ENCODE measurements around the gene TPI1.
"Not testable (repeated sequence)": the region's sequence is repeated elsewhere in the genome, so short reads cannot be mapped to it uniquely, and the experiment has no call there.

Gene TPI1

GRCh38 chr12:6849427-6849826 is 17.9 kb upstream of the TPI1 start:
- DNase-seq: no peak

GRCh38 chr12:6849976-6850560 is 17.3 kb upstream of the TPI1 start:
- DNase-seq: no peak

DNA sequence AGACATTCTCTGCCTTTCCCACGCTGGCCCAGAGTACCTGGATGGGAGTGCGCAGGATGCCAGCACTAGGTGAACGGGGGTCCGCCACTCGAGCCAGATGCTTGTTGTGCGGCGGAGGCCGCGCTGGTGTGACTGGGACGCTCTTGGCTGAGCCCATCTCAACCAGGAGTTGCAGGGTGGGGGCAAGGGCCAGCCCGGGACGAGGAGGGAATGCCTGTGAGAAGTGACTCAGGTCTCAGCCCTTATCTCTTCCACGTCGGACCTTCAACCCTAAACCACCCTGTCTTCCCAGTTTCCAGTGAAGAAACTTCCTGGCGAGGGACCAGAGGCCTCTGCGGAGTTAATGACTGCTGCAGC is 16.6 kb upstream of the TPI1 start:
- DNase-seq: no peak

DNA sequence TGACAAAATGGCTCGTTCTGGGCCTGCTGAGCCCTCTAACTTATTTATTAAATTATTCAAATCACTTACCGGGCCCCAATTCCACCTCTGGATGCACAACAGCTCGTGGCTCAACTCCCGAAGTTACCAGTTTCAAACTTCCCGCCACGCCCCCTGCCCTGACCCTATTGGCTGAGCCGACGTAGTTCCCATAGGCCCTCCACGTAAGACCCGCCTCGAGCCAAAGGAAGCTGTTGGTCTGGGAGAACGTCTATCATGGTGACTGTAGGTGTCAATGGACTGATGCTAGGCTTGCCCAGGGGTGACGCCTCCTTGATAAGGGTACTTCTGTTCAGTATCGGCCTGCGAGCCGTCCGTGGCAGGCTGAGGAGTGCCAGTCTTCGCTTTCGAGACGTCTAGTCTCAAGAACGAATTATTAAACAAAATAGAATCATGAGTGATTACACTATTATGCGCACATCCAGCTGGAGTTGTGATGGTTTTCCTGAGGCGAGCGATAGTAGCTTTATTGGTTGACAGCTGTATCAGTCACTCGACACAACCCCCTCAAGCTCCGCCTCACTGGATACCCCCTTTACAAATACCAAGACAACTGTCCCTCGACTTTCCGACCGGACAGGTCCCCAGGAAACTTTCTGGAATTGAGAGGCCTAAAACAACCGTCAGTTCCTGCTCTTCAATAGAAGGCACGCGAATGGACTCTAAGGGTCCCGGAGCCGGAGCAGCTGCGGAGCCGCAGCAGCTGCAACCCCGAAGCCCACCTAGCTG is 16.0 kb upstream of the TPI1 start, which contains the start of gene CDCA3:
CDCA3 (minus strand) TSS at position 134 of the 768 bp plus-strand sequence. CDS start 334 bp downstream, outside the sequence.
- peak; percentile 99 for DNase-seq

DNA sequence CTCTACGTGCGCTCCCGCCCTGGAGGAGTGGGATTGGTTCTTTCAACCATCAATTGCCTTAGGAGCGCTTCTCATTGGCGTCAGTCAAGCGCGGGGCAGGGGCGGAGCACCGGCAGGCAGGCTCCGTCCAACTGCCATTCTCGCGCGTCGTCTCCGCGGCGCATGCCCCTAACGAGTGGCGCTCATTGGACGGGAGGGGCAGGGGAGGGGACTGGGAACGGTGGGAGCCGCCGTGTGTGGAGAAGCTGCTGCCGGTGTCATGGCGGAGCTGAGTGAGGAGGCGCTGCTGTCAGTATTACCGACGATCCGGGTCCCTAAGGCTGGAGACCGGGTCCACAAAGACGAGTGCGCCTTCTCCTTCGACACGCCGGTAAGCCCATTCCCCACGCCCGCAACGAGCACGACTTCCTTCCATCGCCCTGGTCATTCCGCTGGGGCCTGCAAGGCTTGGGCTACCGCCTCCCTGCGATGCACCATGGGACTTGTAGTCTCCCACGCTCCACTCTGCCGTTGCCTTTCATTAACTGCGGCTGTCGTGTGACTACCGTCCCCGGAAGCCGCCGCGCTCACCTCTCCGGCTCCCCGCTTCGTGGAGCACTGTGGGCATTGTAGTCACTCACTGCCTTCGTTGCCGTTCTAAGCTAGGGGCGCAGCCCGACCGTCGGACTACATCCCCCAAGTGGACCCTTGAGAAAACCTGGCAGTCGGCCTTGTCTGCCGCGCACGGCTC is 15.2 kb upstream of the TPI1 start, which contains the start of gene USP5:
USP5 (plus strand) TSS at position 230 of the 730 bp plus-strand sequence; CDS start at position 260, 30 bp downstream.
- DNase-seq: peak; percentile 100

DNA sequence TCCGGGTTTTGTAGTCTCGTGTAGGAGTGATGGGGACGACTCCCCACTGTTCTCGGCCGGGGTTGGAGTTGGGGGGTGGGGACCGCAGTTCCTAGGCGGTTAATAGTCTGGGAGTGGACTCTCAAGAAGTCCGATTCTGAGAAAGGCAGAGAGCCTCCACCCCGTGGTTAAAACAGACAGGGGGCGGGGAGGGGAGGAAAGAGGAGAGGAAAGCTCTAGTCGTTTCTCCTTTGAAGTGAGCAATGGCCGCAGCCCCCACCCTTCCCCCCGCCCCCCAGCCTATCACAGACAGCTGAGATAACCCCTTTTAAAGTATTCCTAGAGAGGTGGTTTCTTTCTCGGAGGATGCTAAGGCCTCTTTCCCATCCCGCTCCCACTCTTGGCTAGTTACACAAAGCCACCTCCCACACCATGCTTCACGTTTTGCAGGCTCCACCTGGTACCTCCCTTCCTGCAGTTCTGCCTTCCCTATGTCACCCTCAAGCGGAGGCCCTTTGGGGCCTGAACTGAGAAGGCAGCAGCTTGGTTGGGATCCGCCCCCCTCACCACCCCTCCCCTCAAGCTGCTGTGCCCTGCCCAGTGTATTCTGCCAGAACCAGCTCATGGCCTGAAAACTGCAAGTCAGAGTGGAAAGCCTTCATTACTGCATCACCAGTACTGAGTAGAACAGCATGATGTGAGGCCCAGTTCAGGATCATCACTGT is 14.5 kb upstream of the TPI1 start:
- DNase-seq: peak; percentile 56

- no peak for DNase-seq
These were observed 13.7 kb upstream of the TPI1 start for GRCh38 chr12:6853626-6854025.

- no peak for DNase-seq
These were observed 13.3 kb upstream of the TPI1 start for GRCh38 chr12:6854036-6854435.

GRCh38 chr12:6855322-6855721 is 12.0 kb upstream of the TPI1 start:
- no peak for DNase-seq

DNA sequence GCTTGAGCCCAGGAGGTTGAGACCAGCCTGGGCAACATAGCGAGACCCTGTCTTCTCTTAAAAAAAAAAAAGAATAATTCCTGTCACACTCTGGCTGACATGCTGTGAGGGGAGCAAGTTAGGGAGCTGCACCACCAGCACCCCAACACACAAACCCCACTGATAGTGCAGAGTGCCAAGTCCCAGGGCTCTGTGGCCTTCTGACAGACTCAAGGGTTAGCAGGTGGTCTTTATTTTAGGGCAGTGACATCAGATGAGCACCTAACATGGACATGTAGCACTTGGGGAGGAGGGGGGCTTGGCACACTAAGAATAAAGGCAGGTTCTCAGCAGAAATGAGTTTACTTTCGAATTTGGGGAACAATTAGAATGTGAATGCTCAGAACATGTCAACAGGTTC is 8.5 kb upstream of the TPI1 start:
- DNase-seq: no peak

DNA sequence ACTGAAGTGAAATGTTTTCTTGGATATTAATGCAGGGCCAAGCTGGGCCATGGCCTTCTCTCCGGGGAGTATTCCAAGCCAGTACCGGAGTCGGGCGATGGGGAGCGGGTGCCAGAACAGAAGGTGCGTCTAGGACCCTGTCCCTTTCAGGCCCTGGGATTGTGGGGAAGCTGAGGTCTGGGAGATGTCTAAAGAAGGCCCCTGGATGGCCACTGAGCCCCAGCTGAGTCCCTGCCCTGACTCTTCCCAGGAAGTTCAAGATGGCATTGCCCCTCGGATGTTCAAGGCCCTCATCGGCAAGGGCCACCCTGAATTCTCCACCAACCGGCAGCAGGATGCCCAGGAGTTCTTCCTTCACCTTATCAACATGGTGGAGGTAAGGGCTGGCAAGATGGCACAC is 7.2 kb upstream of the TPI1 start:
- DNase-seq: no peak

GRCh38 chr12:6860942-6861341 is 6.4 kb upstream of the TPI1 start:
- DNase-seq: no peak

GRCh38 chr12:6861391-6861790 is 5.9 kb upstream of the TPI1 start:
- no peak for DNase-seq

DNA sequence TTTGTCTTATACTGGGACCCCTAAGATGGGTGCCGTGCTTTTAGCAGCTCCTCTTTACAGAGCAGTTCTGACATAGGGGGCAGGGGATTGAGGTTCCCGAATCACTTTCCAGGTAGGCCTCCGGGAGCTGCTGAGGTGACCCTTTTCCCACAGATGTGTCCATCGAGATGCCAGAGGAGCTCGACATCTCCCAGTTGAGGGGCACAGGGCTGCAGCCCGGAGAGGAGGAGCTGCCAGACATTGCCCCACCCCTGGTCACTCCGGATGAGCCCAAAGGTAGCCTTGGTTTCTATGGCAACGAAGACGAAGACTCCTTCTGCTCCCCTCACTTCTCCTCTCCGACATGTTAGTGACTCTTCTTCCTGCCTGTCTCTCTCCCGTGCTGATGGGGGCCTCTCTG is 4.3 kb upstream of the TPI1 start:
- DNase-seq: no peak

DNA sequence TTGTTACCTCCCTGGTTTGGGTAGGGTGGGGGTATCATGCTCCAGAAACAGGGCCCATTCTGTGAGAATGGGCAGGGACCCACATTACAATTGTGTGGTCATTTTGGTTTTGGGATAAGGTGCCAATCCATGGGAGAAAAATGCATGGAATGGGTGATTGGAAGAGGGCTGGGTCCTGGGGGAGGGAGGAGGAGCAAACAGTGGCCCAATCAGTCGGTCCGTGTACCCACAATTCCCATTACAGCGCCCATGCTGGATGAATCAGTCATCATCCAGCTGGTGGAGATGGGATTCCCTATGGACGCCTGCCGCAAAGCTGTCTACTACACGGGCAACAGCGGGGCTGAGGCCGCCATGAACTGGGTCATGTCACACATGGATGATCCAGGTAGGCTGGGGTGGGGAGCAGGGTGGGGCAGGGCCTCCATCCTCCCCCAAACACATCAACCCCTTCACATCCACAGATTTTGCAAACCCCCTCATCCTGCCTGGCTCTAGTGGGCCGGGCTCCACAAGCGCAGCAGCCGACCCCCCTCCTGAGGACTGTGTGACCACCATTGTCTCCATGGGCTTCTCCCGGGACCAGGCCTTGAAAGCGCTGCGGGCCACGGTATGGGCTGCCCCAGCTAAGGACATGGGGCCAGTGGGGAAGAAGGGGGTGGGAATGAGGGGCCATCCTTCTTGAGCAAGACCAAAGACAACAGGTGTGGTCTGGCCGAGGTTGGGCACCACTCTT is 3.6 kb upstream of the TPI1 start:
- DNase-seq: peak; percentile 23

DNA sequence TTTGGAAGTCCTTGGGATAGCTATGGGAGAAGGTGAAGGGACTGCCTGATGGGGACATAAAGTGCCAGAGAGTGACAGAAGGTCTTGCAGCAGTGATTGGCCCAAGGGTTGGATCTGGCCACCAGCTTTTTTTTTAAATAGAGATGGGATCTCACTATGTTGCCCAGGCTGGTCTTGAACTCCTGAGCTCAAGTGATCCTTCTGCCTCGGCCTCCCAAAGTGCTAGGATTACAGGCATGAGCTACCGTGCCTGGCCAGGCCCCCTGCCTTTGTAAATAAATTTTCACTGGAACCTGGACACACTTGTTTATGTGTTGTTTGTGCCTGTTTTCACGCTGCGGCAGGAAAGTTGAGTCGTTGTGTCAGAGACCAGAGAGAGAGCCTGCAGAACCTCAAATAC is 2.0 kb upstream of the TPI1 start:
- not testable (repeated sequence) for DNase-seq

- no peak for DNase-seq
These were observed 990 bp upstream of the TPI1 start for GRCh38 chr12:6866163-6866919.

DNA sequence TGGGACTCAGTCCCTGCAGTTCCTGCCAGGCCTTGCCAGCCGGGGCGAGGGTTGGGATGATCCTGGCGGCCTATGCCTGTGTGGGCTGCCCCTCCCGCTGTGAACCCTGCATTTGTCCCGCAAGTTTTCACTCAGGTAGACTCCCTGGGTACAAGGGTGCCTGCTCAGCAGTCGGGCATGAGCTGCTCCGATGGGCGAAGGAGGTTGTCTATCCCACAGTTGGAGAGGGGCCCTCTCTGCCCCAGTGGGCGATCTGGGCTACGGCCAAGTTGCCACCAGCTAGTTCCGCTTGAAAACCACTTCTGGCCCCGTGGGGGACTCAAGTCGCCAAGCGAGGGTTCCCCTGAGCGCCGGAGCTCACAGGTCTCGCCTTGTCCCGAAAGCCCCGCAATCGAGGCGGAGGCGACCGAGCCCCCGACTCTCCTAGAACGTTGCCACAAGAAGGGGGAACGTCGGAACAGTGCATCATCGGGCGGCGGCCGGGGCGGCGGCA is 365 bp upstream of the TPI1 start:
- DNase-seq: no peak

GRCh38 chr12:6868211-6869048 is 1.1 kb downstream of the TPI1 start:
- DNase-seq: peak; percentile 38
